ENCODE measurements around the gene GRIN2C.

- TF ChIP-seq CTCF (IDR thresholded peaks at IDR 0.05; ENCODE audit: low read length) = no peak
- no peak for TF ChIP-seq EZH2 (optimal IDR thresholded peaks at IDR 0.05; ENCODE audit: low read depth, low read length)
- no peak for TF ChIP-seq EZH2phosphoT487 (IDR thresholded peaks at IDR 0.05; ENCODE audit: low read length)
Observed at GRCh38 chr17:74866198-74866835, 6.6 kb upstream of the GRIN2C start.
